Ovary (tissue), 3 donors: ENCODE measurements around the gene DUSP22.

Source experiments
- EP300 ChIP-seq: sonication (generic); formaldehyde crosslinking; IDR thresholded peaks from one replicate; pipeline ENCODE4 v1.6.1; 2017; ENCODE audit warnings: antibody characterized with exemption
- TF ChIP-seq, protein P1 (sequence below), 3 donors: fragments of 450-650 bp in 2 of 3; fragments of 200-600 bp in 1 of 3; IDR thresholded peaks; one replicate each; pipeline versions ENCODE4 v1.5.1 to v1.8.0; 2016 to 2022; ENCODE audit warnings: antibody characterized with exemption in 3 of 3, mild to moderate bottlenecking in 1 of 3
- donor health status: DM: no; HTN: no; CAD: no.

DNA sequence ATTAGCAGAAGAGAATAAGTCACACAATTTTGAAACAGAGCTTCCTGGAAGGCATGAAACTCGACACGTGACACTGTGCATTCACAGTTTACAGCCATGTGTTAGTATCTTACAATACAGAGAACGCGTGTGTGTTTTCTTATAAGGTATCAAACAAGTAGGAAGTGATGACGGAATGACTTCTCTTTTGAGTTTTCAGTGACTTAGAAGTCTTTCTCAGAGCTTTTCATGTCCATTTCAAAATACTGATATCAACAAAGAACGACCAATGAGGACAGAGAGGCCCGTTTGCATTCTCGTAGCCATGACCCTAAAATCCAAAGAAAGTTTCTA lies 36.6 kb upstream of the DUSP22 start:
- TF ChIP-seq, protein P1, sequence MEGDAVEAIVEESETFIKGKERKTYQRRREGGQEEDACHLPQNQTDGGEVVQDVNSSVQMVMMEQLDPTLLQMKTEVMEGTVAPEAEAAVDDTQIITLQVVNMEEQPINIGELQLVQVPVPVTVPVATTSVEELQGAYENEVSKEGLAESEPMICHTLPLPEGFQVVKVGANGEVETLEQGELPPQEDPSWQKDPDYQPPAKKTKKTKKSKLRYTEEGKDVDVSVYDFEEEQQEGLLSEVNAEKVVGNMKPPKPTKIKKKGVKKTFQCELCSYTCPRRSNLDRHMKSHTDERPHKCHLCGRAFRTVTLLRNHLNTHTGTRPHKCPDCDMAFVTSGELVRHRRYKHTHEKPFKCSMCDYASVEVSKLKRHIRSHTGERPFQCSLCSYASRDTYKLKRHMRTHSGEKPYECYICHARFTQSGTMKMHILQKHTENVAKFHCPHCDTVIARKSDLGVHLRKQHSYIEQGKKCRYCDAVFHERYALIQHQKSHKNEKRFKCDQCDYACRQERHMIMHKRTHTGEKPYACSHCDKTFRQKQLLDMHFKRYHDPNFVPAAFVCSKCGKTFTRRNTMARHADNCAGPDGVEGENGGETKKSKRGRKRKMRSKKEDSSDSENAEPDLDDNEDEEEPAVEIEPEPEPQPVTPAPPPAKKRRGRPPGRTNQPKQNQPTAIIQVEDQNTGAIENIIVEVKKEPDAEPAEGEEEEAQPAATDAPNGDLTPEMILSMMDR (IDR thresholded peaks at IDR 0.05) = no peak
- no peak for TF ChIP-seq EP300
